Activated CD4-positive, alpha-beta T cell treated with anti-CD3 and anti-CD28 coated beads, Interleukin-2, amount 50 U/mL, for 48 hours (primary cell): ENCODE results near the gene GRID1.

ENCODE experiments used
- DNase-seq, 2 experiments: peaks; one replicate each; pipeline ENCODE4 v3.0.0-alpha.2; 2020

Gene GRID1

GRCh38 chr10:86366033-86366901 is at the start of gene GRID1:
GRID1 (minus strand) TSS chr10:86366795.
- DNase-seq: peak in 1 of 2 experiments; percentile 26

- no peak for DNase-seq
These were observed 49.0 kb upstream of the GRID1 start for GRCh38 chr10:86415583-86415982.

GRCh38 chr10:86415116-86415515 is 48.5 kb upstream of the GRID1 start:
- no peak for DNase-seq

- no peak for DNase-seq
These were observed 46.6 kb upstream of the GRID1 start for GRCh38 chr10:86413046-86413728.

- DNase-seq: no peak
These were observed 45.4 kb upstream of the GRID1 start for GRCh38 chr10:86411852-86412560.

- peak in 1 of 2 experiments; percentile 38 for DNase-seq
These were observed 44.8 kb upstream of the GRID1 start for GRCh38 chr10:86411281-86411841.

- no peak for DNase-seq
These were observed 44.0 kb upstream of the GRID1 start for GRCh38 chr10:86410542-86411124.

- no peak for DNase-seq
These were observed 42.6 kb upstream of the GRID1 start for GRCh38 chr10:86409183-86409582.

GRCh38 chr10:86403183-86403797 is 36.7 kb upstream of the GRID1 start:
- DNase-seq: no peak

- DNase-seq: no peak
These were observed 35.8 kb upstream of the GRID1 start for GRCh38 chr10:86402283-86402941.

GRCh38 chr10:86401588-86402282 is 35.1 kb upstream of the GRID1 start:
- DNase-seq: peak; percentile 29 to 35

GRCh38 chr10:86400705-86401587 is 34.4 kb upstream of the GRID1 start:
- peak; percentile 78 to 80 for DNase-seq

GRCh38 chr10:86399879-86400704 is 33.5 kb upstream of the GRID1 start:
- peak; percentile 98 for DNase-seq

- DNase-seq: no peak
These were observed 32.9 kb upstream of the GRID1 start for GRCh38 chr10:86399514-86399878.

- DNase-seq: no peak
These were observed 30.5 kb upstream of the GRID1 start for GRCh38 chr10:86397120-86397519.

- DNase-seq: no peak
These were observed 27.4 kb upstream of the GRID1 start for GRCh38 chr10:86393862-86394455.

GRCh38 chr10:86393362-86393761 is 26.8 kb upstream of the GRID1 start:
- DNase-seq: no peak

- no peak for DNase-seq
These were observed 26.1 kb upstream of the GRID1 start for GRCh38 chr10:86392723-86393094.
